ENCODE results near the gene GMFB.

DNA sequence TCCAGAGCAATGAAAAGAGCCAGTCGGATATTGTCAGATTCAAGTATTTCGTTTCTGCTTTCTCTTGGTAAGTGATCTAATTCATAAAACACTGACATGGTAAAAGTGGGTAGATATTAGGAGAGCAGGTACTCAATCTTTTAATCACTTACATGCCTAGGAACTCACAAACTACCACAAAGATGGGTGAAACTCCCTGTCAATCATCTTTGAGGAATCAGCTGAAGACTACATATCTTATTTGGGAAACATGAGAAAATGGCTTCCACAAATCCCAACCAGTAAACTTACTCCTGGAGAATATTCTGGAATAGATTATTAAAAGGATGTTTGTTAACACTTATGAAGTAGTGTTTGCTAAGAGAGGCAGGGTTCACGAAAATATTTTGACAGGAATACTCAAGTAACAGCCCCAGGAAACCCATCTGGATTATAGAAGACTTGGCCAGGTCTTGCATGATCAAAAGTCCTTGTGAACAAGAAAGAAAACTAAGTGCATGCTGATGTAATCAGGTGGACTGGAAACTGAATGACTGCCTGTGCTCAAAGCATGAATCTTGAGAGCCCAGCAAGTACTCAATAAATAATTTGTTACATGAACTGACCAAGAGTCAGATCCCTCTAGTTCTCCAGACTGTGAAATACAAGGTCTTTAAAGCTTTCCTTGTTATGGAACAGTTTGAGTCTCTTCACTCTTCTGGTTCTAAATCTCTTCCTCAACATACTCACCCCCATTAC is 63.1 kb downstream of the GMFB start:
- TF ChIP-seq PHF8 (IDR thresholded peaks at IDR 0.05; ENCODE audit: borderline replicate concordance, low read depth): no peak
- TF ChIP-seq, protein P1, sequence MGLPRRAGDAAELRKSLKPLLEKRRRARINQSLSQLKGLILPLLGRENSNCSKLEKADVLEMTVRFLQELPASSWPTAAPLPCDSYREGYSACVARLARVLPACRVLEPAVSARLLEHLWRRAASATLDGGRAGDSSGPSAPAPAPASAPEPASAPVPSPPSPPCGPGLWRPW (IDR thresholded peaks at IDR 0.05): no peak
- no peak for TF ChIP-seq RAD21 (conservative IDR thresholded peaks at IDR 0.05 in 1 of 2, IDR thresholded peaks at IDR 0.05 in 1 of 2)
- no peak for TF ChIP-seq POLR2A (IDR thresholded peaks at IDR 0.05; ENCODE audit: low read length)
- TF ChIP-seq, protein P2, sequence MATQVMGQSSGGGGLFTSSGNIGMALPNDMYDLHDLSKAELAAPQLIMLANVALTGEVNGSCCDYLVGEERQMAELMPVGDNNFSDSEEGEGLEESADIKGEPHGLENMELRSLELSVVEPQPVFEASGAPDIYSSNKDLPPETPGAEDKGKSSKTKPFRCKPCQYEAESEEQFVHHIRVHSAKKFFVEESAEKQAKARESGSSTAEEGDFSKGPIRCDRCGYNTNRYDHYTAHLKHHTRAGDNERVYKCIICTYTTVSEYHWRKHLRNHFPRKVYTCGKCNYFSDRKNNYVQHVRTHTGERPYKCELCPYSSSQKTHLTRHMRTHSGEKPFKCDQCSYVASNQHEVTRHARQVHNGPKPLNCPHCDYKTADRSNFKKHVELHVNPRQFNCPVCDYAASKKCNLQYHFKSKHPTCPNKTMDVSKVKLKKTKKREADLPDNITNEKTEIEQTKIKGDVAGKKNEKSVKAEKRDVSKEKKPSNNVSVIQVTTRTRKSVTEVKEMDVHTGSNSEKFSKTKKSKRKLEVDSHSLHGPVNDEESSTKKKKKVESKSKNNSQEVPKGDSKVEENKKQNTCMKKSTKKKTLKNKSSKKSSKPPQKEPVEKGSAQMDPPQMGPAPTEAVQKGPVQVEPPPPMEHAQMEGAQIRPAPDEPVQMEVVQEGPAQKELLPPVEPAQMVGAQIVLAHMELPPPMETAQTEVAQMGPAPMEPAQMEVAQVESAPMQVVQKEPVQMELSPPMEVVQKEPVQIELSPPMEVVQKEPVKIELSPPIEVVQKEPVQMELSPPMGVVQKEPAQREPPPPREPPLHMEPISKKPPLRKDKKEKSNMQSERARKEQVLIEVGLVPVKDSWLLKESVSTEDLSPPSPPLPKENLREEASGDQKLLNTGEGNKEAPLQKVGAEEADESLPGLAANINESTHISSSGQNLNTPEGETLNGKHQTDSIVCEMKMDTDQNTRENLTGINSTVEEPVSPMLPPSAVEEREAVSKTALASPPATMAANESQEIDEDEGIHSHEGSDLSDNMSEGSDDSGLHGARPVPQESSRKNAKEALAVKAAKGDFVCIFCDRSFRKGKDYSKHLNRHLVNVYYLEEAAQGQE (IDR thresholded peaks at IDR 0.05): no peak
- TF ChIP-seq CHD2 (IDR thresholded peaks at IDR 0.05; ENCODE audit: low read length, partially characterized antibody): no peak

Data from A549 (cell line).